NOMO-1 (cell line): ENCODE measurements around the gene ZSCAN30.
A peak's percentile ranks its signal among the peaks of the same experiment; 100 is the strongest.

Experiments
- DNase-seq, 2 experiments: peaks; one replicate each; lab custom pipeline; 2025; ENCODE audit not compliant: unreplicated experiment in 2 of 2; lab: John Stamatoyannopoulos, UW

The ZSCAN30 gene

GRCh38 chr18:35290094-35290735 is at the start of gene ZSCAN30:
ZSCAN30 (minus strand) TSS chr18:35290229; CDS start chr18:35264352, 25,877 bp downstream.
- DNase-seq = peak; percentile 87 to 94

GRCh38 chr18:35337286-35337685 is 47.3 kb upstream of the ZSCAN30 start:
- DNase-seq = no peak

GRCh38 chr18:35335866-35336265 is 45.8 kb upstream of the ZSCAN30 start:
- no peak for DNase-seq

- DNase-seq = no peak
Observed at GRCh38 chr18:35334821-35335220, 44.8 kb upstream of the ZSCAN30 start.

- DNase-seq = no peak
Observed at GRCh38 chr18:35334212-35334611, 44.2 kb upstream of the ZSCAN30 start.

- no peak for DNase-seq
Observed at GRCh38 chr18:35331367-35332087, 41.5 kb upstream of the ZSCAN30 start.

GRCh38 chr18:35328868-35329267 is 38.8 kb upstream of the ZSCAN30 start:
- DNase-seq = no peak

- no peak for DNase-seq
Observed at GRCh38 chr18:35326695-35327387, 36.8 kb upstream of the ZSCAN30 start.

GRCh38 chr18:35324926-35325655 is 35.1 kb upstream of the ZSCAN30 start:
- no peak for DNase-seq

GRCh38 chr18:35322486-35323458 is 32.7 kb upstream of the ZSCAN30 start:
- no peak for DNase-seq

GRCh38 chr18:35311496-35311895 is 21.5 kb upstream of the ZSCAN30 start:
- DNase-seq = no peak

- DNase-seq = no peak
Observed at GRCh38 chr18:35306588-35307250, 16.7 kb upstream of the ZSCAN30 start.

GRCh38 chr18:35303610-35304009 is 13.6 kb upstream of the ZSCAN30 start:
- no peak for DNase-seq

- no peak for DNase-seq
Observed at GRCh38 chr18:35296060-35296459, 6.0 kb upstream of the ZSCAN30 start.

GRCh38 chr18:35291166-35291565 is 1.1 kb upstream of the ZSCAN30 start:
- no peak for DNase-seq

- no peak for DNase-seq
Observed at GRCh38 chr18:35289727-35290093, 319 bp downstream of the ZSCAN30 start.

- no peak for DNase-seq
Observed at GRCh38 chr18:35289293-35289692, 736 bp downstream of the ZSCAN30 start.

- DNase-seq = no peak
Observed at GRCh38 chr18:35284841-35285240, 5.2 kb downstream of the ZSCAN30 start.
